Sigmoid colon (tissue), 4 donors: ENCODE results near the gene FKBP10.

ENCODE experiments used
- CTCF ChIP-seq, 4 experiments: fragments of 450-650 bp in 3 of 4; fragments of 200-600 bp in 1 of 4; IDR thresholded peaks; one replicate each; pipeline ENCODE4 v1.5.1; 2016 to 2019; ENCODE audit warnings: antibody characterized with exemption in 4 of 4, mild to moderate bottlenecking in 3 of 4, moderate library complexity in 2 of 4
- POLR2AphosphoS5 ChIP-seq, 4 donors: sonication (generic); formaldehyde crosslinking; IDR thresholded peaks; one replicate each; pipeline ENCODE4 v1.6.1; 2017; ENCODE audit warnings: antibody characterized with exemption in 4 of 4

GRCh38 chr17:41821776-41822175 lies 9.0 kb downstream of the FKBP10 start:
- TF ChIP-seq CTCF (IDR thresholded peaks at IDR 0.05) (no peak), POLR2AphosphoS5 (IDR thresholded peaks at IDR 0.05) (no peak)
